ENCODE results near the gene POFUT2.
"Not testable (repeated sequence)": the region's sequence is repeated elsewhere in the genome, so short reads cannot be mapped to it uniquely, and the experiment has no call there.

The POFUT2 gene

DNA sequence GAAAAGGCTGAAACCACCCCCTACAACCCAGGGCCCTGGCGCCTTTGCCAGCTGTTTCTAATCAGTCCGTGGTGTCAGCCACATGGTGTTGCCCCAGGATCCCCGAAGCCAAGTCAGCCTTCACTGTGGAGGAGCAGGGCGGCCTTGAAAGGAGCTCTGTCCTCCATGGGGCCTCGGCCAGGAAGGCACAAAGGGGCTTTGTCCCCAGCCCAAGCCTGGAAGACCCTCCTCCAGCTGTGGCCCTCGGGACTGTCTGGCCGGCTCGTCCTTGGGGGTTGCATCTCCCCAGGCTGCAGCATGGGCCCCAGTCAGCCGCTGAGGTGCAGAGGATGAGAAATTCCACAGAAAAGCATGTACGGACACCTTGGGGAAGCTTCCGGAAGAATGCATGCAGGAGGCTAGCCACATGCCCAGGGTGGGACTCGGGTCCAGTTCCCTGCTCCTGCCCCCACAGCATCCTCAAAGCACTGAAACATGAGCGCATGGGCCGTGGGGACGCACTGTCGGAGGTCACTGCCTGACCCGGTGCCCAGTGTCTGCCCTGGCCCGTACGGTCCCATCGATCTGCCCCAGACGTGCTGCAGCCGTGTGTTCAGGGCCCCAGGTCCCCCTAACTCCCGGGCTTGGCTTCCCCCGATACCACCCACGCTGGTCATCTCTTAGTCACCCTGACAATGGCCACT lies 38.6 kb upstream of the POFUT2 start:
- no peak for DNase-seq

DNA sequence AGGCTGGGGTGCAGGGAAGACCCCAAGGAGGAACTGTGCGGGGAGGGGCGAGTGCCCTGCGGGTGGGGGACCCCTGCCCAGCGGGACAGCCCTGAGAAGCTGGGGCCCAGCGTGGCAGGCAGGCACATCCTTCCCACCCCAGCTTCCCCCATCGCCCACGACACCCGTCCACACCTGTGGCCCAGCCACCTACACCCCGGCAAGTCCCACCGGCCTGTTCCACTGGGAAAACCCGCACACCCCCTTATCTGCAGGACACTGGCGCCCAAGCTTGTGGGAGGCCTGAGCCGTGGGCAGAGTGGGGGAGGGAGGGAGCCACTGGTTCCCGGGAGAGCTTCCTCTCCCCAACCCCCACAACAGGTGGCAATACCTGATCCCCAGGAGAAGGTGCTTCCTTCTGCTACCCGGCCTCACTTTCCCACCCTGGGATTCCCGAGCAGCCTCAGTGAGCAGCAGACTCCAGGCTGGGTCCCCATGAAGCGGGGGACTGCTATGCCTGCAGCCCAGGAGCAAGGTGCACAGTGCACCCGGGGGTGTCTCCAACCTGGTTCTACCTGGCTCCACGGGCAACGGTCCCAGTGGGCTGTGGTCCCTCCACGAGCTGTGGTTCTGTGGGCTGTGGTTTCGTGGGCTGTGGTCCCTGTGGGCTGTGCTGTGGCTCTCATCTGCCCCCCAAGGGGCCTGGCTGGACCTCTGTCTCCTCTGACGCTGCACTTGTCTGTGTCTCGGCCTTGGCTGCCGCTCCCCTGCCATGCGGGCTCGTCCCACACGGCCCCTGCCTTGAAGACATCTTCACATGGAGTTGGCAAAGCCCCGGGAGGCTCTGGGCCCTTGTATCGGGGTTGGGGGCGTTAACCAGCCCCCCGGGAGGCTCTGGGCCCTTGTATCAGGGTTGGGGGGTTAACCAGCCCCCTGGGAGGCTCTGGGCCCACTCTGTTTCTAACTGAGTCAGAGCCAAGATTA lies 37.8 kb upstream of the POFUT2 start:
- DNase-seq, result no peak

DNA sequence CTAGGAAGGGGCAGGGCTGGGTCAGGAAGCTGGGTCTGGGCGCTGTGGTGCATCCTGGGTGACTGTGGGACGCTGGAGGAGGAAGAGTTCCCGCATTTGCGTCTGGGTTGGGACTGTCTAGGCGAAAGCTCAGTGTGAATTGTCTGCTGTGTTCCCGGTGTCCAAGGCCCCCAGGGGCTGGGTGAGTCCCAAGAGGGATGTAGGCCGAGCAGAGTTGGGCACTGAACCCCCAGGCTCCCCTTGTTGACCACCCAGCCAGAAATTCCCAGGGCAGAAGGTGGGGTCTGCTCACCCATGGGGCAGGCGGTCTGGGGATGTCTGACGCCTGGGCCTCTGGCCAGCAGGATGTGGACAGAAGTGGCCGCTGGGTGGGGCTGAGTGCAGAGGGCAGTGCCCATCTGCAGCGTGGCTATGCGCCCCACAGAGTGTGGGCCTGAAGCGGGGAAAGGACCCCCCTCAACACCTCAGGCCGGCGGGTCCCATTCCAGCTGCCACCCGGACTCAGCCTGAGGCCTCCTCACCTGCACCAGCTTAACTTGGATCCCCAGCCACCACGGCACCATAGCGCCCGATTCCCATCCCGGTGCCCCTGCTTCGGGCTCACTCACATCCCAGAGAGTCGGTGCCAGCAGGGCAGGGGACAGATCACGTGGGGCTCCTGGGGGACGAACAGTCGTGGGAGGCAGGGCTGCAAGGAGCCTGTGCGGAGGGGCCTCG lies 37.0 kb upstream of the POFUT2 start:
- DNase-seq, result no peak

DNA sequence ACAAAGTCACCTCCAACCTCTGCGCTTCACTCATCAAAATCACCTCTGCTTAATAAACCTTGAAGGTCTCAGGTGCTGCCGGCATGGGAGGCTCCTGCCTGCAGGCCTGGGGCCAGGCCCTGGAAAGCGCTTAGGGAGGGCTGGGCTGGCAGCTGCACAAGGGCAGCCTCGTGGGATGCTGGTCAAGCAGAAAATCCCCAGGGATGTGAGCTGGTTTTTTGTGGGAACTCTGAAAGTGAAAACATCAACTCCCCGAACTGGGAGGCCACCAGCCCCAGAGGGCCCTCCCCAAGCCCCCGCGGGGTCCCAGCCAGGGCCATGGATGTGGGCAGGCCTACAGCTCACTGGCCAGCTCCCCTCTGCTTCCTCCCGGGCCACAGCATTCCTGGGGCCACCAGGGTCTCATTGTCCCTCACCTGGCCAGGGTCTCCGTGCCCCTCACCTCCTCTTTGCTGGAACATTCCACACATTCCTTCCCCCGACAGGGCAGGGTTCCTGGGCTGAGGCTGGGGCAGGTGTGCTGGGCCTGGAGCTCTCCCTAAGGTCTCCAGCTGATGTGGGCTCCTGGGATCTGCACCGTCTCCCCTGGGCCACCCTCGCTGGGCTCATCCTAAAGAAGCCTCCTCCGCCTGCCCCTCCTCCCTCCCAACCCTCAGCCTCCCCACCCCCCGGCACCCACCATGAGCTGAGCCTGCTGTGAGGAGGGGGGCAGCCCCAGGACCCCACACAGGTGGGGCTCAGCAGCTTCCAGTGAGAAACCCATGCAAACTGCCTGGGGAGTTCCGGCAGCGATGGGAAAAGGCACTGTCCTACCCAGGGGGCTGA lies 36.0 kb upstream of the POFUT2 start:
- no peak for DNase-seq

DNA sequence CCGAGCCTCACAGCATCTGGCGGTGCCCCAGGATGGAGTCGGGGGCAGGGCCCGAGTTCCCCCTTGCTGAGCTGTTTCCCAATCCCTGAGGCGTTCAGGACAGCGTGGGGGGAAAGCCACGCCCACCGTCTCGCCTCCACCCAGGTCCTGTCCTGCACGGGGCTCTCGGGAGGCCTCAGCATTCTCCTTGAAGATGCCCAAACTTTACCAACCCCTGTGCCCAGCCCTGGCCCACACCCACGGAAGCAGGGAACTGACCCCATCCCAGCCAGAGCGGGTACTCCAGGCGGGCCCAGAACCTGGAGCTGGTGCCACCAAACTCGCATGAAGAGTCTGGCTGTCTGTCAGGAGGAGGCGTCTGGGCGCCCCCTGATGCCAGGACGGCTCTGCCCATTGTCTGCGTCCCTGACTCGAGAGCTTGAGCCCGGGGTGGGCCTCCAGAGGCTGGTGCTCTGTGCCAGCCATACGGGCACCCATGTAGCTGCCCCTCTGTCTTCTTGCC lies 35.3 kb upstream of the POFUT2 start:
- DNase-seq, result no peak

DNA sequence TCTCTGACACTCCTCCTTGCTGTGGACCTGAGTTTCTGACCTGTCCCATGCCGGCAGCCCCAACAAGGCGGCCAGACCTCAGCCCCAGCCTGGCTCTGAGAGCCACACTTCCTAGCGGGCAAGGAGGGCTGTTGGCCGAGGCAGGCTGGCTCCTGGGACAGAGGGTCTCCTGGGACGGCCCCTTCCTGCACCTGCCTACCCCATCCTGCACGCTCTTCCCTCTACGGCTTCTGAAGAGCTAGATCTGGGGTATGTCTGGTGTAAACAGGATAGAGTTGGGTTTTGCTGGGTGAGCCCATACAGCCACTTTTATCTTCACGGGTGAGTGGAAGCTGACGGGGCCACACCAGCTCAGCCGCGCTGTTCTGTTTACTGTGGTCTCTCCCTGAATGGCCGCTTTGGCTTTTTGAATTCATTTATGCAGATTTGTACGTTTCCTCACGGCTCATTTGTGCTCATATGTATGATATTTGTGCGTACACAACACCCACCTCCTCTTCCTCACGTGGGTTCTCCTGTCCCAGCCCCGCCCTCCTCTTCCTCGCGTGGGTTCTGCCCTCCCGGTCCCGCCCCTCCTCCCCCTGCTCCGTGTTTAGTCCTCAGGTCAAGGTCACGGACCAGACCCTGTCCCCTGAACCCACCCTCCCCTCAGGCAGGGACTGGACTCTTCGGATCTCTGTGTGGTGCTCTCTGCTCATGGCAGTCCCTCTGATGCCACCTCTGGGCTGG lies 34.7 kb upstream of the POFUT2 start:
- DNase-seq, result no peak

DNA sequence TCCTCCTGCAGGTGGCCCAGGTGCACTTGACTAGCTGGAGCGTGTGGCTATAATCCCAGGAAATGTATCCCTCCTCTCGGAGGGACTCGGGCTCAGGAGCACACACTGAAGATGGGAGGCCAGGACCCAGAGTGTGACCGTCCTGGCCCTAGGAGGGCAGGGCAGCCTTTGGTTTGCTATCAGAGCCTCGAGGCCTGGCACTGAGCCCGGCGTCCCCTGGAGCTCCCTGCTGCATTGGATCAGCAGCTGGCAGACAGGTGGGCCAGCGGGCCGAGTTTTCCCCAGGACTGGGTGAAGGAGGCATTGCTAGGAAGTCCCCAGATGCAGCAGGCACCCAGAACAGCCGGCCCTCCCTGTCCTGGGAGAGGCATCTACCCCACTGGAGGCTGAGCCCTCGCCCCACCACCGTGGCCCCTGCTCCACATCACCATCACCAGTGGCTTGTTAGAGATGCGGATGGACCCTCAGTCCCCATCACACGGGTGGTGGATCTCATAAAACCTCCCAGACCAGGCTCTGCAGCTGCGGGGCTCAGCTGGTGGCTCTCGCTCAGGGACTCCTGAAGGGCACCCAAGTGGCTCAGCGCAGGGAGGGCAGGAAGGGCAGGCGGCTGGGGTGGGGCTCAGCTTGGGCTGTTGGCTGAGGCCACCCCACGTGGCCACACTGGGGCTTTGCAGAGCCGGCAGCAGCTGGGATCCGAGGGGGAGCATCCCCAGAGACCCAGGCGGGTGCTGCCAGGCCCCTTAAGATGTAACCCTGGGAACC lies 32.7 kb upstream of the POFUT2 start:
- no peak for DNase-seq

DNA sequence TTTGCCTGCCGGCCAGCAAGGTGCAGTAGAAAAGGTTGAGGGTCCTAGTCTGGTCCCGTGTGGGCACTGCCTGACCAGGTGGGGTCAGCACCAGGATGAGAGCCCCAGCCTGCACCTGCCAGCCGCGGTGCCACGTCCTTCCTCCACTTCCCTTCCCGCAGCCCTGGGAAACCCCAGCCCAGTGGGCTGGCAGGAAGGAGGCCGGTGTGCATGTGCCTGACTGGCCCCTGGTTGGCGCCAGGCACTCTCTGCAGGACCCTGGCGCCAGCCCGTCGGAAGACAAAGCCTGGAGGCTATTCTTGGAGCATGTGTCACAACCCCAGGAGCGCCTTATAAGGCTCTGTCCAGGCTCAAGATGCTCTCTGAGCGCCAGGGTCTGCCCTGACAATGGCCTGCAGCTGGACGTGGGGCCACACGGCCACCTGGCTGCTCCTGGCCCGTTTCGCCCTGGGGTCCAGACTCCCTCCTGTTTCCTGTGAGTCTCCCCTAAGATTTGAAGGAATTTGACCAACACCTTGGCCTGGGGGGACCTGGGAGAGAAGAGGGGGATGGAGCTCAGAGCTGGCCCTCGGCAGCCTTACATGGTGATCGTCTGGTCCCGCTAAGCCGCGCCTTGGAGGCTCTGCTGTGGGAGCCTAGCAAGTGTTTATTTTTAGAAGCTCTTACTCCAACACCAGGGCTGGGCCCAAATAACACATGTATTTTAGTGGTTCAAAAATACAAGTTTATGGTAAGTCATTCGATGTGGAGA lies 31.9 kb upstream of the POFUT2 start:
- DNase-seq, result no peak

DNA sequence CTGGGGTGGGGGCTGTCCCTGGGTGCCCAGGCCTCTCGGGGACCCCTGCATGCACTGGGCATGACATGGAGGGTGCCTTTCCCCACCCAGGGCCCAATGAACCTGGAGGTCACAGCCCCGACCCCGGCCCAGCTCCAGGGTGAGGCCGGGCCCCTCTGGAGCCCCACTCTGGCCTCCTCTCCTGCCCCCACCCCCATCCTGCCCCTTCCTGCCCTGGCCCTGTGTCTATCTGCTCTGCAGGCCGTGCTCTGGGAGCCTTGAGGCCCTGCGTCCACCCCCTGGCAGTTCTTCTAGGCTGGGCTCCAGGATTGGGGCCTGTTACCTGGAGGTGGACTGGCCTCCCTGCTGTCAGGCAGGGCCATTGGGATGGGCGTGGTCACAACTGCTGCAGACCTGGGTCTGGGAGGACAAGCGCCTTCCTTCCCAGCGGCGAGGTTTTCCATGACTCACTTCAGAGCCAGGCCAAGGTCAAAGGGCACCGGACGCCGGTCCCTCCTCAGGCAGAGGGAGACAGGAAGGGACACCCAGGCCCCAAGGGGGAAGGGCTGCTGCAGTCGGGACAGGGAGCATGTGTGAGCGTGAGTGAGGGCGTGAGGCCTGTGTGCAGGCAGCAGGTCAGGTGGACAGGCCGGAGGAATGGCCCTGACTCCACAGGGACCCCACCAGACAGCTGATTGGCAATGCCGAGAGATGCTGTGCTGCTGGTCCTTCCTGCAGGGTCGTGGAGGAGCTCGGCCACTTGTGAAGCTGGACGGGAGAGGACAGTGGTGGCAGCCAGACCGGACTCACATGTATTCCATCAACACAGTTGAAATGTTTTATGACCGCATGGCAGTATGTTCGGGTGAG lies 31.1 kb upstream of the POFUT2 start:
- no peak for DNase-seq

DNA sequence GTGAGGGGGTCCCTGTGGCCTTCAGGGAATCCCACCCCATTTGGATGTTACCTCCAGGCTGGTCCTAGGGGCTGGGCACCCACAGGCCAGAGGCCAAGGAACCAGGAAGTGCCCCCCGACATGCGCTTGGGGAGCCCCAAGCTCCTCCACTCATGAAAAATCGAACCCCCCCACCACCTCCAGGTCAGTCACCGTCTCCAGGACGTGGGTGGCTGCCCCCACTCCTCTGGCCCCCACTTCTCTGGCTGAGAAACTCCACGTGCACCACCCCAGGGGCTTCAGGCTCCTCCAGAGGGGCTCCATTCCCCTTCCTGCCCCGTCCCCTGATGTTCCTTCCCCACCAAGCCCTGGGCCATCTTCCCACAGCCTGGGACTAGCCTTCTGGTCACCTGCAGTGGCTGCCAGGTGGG lies 30.5 kb upstream of the POFUT2 start:
- DNase-seq, result no peak

DNA sequence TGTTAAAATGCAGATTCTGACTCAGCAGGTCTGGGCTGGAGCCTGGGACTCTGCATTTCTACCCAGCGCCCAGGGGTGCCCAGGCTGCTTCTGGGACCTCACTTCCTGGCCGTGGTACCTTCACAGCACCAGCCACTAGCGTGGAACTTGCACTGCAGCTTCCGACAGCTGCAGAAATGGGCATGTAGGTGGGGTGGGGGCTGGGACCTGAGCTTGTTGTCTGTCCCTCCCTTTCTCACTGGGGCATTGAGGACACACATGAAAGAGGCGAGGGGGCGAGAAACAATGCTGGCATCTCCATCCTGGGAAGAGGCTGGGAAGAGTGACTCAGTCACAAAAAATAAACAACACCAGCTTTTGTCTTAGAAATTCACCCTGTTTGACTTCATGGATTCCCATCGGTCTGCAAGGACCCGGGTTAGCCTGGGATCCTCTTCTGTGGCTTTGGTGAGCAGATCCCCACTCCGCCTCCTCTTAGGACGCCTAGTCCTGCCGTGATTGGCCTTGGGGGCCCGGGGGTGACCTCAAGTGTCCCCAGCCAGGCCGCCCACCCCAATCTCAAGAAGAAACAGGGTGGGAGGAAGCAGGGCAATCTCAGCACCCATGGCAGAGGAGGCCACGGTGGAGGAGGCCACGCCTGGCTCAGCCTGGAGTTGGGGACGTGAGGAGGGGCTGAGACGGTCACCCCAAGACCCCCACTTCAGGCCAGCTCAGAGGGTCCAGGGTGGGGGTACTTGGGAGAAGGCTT lies 29.9 kb upstream of the POFUT2 start:
- no peak for DNase-seq

DNA sequence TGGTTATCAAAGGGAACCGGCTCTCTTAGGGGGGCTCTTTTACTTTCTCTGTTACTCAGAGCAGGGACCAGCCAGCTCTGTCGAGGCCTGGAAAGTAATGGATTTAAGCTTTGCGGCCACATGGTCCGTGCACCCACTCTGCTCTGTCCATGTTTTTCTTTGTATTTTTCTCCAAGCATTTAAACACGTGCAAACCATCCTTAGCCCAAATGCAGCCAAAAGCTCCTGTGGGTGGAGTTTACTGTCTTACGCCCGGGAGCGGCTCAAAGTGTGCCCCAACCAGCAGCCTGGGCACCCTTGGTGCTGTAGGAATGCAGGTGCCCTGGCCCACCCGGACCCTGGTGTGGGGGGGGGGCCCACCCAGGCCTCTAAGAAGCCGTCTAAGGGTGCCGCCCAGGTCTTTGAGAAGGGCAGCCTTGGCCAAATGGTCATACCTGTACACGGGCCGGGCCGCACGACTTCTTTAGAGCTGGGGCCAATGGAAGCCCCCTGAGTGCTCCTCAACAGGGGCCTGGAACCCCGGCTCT lies 29.2 kb upstream of the POFUT2 start:
- DNase-seq, result no peak

DNA sequence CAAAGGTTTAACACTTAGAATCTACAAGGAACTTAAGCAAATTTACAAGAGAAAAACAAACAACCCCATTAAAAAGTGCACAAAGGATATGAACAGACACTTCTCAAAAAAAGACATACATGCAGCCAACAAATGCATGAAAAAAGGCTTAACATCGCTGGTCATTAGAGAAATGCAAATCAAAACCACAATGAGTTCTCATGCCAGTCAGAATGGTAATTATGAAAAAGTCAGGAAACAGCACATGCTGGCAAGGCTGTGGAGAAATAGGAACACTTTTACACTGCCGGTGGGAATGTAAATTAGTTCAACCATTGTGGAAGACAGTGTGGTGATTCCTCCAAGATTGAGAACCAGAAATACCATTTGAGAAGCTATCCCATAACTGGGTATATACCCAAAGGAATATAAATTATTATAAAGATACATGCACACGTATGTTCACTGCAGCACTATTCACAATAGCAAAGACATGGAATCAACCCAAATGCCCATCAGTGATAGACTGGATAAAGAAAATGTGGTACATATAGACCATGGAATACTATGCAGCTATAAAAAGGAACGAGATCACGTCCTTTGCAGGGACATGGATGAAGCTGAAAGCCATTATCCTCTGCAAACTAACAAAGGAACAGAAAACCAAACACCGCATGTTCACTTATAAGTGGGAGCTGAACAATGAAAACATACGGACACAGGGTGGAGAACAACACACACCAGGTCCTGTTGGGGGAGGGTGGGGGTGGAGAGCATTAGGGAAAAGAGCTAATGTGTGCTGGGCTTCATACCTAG lies 28.2 kb upstream of the POFUT2 start:
- DNase-seq, result not testable (repeated sequence)

DNA sequence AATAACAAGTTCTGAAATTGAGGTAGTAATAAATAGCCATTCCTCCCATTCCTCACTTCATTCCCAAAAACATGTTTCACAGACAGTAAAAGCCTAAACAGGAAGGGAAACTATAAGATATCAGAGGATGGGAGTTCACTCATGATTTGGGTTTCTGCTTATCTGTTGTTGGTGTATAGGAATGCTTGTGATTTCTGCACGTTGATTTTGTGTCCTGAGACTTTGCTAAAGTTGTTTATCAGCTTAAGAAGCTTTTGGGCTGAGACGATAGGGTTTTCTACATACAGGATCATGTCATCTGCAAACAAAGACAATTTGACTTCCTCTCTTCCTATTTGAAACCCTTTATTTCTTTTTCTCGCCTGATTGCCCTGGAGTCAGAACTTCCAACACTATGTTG lies 26.0 kb upstream of the POFUT2 start:
- DNase-seq, result no peak

DNA sequence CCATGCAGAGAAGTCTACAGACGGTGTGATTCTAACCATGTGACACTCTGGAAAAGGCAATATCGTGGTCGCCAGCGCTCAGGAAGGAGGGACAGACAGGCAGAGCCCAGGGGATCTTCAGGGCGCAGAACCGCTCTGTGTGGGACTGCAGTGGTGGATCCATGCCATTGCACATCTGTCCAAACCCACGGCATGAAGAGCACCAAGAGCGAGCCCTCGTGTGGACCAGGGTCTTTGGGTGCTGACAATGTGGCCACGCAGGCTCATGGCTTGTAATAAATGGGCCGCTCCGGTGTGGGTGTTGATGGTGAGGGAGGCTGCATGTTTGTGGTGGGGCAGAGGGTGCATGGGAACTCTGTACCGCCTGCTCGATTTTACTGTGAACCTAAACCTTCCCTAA lies 25.3 kb upstream of the POFUT2 start:
- DNase-seq, result no peak

DNA sequence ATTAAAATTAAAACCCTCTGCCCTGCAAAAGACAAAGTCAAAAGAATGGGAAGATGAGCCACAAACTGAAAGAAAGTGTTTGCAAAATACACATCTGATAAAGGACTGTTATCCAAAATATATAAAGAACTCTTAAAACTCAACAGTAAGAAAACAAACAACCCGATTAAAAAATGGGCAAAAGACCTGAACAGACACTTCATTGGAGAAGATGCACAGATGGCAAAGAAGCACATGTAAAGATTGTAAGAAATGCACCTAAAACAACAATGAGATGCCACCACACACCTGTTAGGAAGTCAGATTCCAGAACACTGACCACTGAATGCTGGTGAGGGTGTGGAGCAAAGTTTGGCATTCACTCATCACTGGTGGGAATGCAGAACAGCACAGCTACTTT lies 24.6 kb upstream of the POFUT2 start:
- no peak for DNase-seq

DNA sequence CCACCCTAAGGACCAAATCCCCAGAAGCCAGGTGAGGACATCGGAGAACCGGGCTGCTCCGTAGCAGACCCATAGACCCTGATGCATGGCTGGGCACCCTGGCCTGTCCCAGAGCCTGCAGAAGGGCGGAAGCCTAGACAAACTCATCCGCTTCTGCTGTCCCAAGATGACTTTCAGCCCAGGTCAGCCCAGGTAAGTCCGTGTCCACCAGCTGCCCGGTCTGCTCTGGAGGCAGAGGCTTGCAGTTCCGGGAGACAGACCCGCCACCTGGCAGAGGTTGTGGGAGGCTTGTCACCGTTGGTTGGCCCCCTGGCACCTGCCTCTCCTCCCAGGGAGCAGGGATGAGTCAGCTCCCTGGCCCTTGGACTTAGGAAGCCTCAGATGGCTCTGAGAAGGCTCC lies 22.8 kb upstream of the POFUT2 start:
- DNase-seq, result no peak

Measured in NCI-H146 (cell line).